OCI-M1 (cell line): ENCODE measurements around the gene LGALS9B.
"Not testable (repeated sequence)": the region's sequence is repeated elsewhere in the genome, so short reads cannot be mapped to it uniquely, and the experiment has no call there.

Experiments used
- DNase-seq: peaks from one replicate; lab custom pipeline; 2025; lab: John Stamatoyannopoulos, UW

The LGALS9B gene

DNA sequence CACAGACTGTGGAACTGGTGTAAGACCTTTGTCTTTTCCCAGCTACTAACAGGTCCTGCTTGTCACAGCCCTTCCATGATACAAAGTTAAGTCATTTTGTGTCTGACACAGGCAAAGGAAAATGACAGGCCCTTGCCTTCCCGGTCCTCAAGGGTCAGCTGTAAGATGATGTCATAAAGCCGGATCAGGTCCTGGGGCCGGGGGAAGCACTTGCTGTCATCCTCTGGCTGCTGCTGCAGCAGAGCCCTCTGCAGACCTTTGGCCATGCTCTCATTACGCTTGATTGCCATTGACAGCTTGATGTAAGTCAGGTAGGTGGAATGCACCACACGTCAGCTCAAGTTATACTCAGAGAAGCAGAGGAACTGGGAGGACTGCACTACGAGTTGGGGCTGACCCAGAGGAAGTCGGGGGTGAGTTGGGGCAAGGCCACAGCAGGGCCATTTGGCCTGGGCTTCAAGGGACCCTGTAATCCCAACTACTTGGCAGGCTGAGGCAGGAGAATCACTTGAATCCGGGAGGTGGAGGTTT lies 50.9 kb downstream of the LGALS9B start:
- DNase-seq, result not testable (repeated sequence)

DNA sequence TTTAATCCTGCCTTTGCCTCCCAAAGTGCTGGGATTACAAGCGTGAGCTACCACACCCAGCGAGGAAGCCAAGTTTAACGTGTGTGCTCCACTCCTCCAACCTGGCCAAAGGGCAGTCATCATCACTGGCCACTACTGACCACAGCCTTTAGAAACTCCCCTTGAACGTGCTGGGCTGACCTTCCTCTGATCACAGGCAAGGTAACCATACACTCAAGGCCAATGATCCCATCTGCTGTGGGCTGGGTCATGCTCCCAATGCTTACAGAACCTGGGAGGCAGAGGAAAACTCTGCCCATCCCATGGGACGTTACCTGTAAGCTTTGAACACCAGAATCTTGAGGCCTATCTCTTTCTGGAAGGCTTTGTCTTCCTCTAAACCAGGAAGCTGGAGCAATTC lies 51.9 kb downstream of the LGALS9B start:
- DNase-seq, result not testable (repeated sequence)

DNA sequence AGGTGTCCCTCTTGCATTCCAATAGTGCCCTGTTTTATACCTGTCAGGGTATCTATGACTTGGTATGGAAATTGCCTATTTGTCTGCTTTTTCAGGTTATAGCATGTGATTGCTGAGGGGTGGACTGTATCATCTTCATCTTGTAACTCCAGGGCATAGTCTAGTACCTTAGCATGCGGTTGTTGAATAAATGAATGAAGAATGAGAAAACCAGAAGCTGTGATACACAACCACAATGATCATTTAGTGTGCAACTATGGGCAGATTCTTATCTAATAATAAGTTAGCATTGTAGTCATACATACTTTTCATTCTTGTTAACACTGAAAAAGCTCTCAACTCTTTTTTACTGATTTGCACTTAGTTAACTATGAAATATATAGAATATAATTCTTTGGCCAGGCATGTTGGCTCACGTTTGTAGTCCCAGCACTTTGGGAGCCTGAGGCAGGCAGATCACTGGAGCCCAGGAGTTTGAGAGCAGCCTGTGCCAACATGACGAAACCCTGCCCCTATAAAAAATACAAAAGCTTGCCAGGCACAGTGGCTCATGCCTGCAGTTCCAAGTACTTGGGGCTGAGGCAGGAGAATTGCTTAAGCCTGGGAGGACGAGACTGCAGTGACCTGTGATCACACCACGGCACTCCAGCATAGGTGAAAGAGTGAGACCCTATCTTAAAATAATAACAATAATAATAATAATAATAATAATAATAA lies 65.9 kb downstream of the LGALS9B start:
- DNase-seq, result not testable (repeated sequence)

DNA sequence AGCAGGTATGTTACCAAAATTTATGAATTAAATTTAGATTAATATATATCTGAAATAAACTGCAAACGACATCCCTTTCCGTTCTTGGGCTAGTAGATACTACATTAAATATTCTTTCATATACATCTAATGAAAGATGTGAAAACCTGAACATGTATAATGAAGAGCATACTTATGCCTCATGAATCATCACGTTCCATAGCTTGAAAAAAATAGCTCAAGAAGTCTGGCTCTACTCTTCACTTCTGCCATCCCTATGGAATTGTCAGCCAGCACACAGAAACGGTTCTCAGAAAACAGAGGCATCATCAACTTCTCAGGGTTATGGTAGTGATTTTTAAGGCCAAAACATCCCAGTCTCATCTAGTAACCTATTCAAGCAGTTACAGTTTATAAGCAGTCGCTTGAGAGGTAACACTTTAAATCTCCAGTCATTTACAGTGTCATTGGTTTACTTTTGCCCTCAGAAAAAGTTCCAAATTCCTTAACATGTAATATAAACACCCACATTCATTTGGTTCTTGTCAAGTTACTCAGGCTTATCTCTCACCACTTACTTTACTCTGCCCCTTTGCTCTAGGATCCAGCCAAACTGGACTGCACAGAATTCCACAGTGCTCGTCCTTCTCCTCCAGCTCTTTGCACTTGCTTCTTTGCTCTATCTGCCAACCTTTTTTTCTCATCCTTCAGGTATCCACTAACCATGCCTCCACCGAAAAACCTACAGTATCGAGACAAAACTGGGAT lies 66.6 kb downstream of the LGALS9B start:
- DNase-seq, result not testable (repeated sequence)
